ENCODE results near the gene RIPOR3.

DNA sequence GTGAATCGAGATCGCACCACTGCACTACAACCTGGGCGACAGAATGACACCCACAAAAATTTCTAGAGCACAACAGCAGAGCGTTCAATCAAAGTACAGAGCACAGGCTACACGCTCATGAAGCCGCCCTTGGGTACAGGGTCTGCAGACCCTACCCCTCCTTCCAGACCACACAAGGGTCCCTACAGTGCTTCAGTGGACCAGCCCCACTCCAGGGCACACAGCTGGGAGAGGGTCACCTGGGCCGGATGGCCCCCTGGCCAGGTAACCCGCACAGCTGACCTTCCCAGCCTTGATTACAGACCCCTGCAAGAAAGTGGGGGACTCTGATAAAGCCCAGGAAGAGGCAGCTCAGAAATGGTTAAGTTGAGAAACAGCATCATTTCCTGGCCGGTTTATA is 63.6 kb downstream of the RIPOR3 start:
- TF ChIP-seq, protein P1, sequence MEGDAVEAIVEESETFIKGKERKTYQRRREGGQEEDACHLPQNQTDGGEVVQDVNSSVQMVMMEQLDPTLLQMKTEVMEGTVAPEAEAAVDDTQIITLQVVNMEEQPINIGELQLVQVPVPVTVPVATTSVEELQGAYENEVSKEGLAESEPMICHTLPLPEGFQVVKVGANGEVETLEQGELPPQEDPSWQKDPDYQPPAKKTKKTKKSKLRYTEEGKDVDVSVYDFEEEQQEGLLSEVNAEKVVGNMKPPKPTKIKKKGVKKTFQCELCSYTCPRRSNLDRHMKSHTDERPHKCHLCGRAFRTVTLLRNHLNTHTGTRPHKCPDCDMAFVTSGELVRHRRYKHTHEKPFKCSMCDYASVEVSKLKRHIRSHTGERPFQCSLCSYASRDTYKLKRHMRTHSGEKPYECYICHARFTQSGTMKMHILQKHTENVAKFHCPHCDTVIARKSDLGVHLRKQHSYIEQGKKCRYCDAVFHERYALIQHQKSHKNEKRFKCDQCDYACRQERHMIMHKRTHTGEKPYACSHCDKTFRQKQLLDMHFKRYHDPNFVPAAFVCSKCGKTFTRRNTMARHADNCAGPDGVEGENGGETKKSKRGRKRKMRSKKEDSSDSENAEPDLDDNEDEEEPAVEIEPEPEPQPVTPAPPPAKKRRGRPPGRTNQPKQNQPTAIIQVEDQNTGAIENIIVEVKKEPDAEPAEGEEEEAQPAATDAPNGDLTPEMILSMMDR (IDR thresholded peaks at IDR 0.05) = no peak
- no peak for TF ChIP-seq POLR2A (IDR thresholded peaks at IDR 0.05)
